NT2/D1 (cell line): ENCODE results near the gene KLHDC8B.

Experiments used
- SUZ12 ChIP-seq: IDR thresholded peaks from 2 replicates; pipeline ENCODE4 v1.6.1; 2011; ENCODE audit not compliant: insufficient read length, insufficient read depth; ENCODE audit errors: extremely low read depth
- YY1 ChIP-seq: IDR thresholded peaks from 2 replicates; pipeline ENCODE4 v1.6.1; 2011; ENCODE audit not compliant: insufficient read length, insufficient read depth
- ZNF274 ChIP-seq: IDR thresholded peaks from 2 replicates; pipeline ENCODE4 v1.6.1; 2011; ENCODE audit warnings: mild to moderate bottlenecking, low read depth, low read length

GRCh38 chr3:49183873-49184272, 12.5 kb downstream of the KLHDC8B start:
- TF ChIP-seq YY1: no peak
- no peak for TF ChIP-seq ZNF274
- no peak for TF ChIP-seq SUZ12
